GM23338 (cell line): Measurements from ENCODE around the gene GPR61. TPM values are rescaled to one million over a fixed set of nuclear protein-coding genes. Genes with fewer than 3 reads are reported as not detected.

Experiments used
- ATAC-seq: fragments of 200-7000 bp; cut with Tn5 transposase; 3 replicates; pipeline ENCODE4 v1.9.1; 2020
- DNase-seq: peaks from one replicate; pipeline ENCODE4 v3.0.0-alpha.2; 2015; ENCODE audit warnings: low spot score
- H2AFZ ChIP-seq: fragments of 200-600 bp; sonication (generic); 2 replicates; pipeline ENCODE4 v1.8.0; 2016; ENCODE audit warnings: antibody characterized with exemption, mild to moderate bottlenecking, moderate library complexity
- H3F3A ChIP-seq: fragments of 200-600 bp; sonication (generic); replicated peaks from 2 replicates; pipeline ENCODE4 v1.8.0; 2017; ENCODE audit warnings: antibody characterized with exemption, mixed run types, low read depth
- H3K27ac ChIP-seq: fragments of 200-600 bp; sonication (generic); 2 replicates; pipeline ENCODE4 v1.6.1; 2016; ENCODE audit warnings: low read depth
- H3K27me3 ChIP-seq: fragments of 200-600 bp; sonication (generic); 2 replicates; pipeline ENCODE4 v1.8.0; 2016; ENCODE audit warnings: mild to moderate bottlenecking, mixed run types, moderate library complexity; ENCODE audit not compliant: insufficient read depth
- H3K36me3 ChIP-seq: fragments of 200-600 bp; sonication (generic); 2 replicates; pipeline ENCODE4 v1.8.0; 2016; ENCODE audit warnings: mild to moderate bottlenecking; ENCODE audit not compliant: insufficient read depth
- H3K4me1 ChIP-seq: fragments of 200-600 bp; sonication (generic); 2 replicates; pipeline ENCODE4 v1.8.0; 2016; ENCODE audit warnings: mild to moderate bottlenecking, moderate library complexity; ENCODE audit not compliant: insufficient read depth
- H3K4me2 ChIP-seq: fragments of 200-600 bp; sonication (generic); 2 replicates; pipeline ENCODE4 v1.7.1; 2017; ENCODE audit warnings: mixed run types
- H3K4me3 ChIP-seq: fragments of 200-600 bp; sonication (generic); 2 replicates; pipeline ENCODE4 v1.6.1; 2016; ENCODE audit warnings: mixed run types
- H3K79me2 ChIP-seq: fragments of 200-600 bp; sonication (generic); replicated peaks from 2 replicates; pipeline ENCODE4 v1.8.0; 2017; ENCODE audit warnings: mild to moderate bottlenecking; ENCODE audit not compliant: insufficient read depth
- H3K9me2 ChIP-seq: fragments of 200-600 bp; sonication (generic); 2 replicates; pipeline ENCODE4 v1.8.0; 2017; ENCODE audit not compliant: insufficient read depth
- H4K20me1 ChIP-seq: fragments of 200-600 bp; sonication (generic); replicated peaks from 2 replicates; pipeline ENCODE4 v1.8.0; 2017; ENCODE audit warnings: mild to moderate bottlenecking; ENCODE audit not compliant: insufficient read depth
- H3K27ac Mint-ChIP-seq: 2 replicates; pipeline ENCODE4 v1.8.0; 2020; ENCODE audit warnings: inconsistent platforms, mild to moderate bottlenecking, moderate library complexity, mixed read lengths
- H3K27me3 Mint-ChIP-seq: 3 replicates; pipeline ENCODE4 v1.8.0; 2022; ENCODE audit warnings: low read depth, mild to moderate bottlenecking, moderate library complexity, mixed read lengths, inconsistent platforms; ENCODE audit not compliant: insufficient read depth, poor library complexity
- H3K36me3 Mint-ChIP-seq: 3 replicates; pipeline ENCODE4 v1.8.0; 2021; ENCODE audit warnings: low read depth, mild to moderate bottlenecking, inconsistent platforms, moderate library complexity, mixed read lengths
- H3K4me1 Mint-ChIP-seq: 3 replicates; pipeline ENCODE4 v1.8.0; 2020; ENCODE audit warnings: mild to moderate bottlenecking, inconsistent platforms, mixed read lengths
- H3K4me3 Mint-ChIP-seq: 3 replicates; pipeline ENCODE4 v1.8.0; 2021; ENCODE audit warnings: moderate library complexity, mild to moderate bottlenecking, inconsistent platforms, mixed read lengths
- H3K9me3 Mint-ChIP-seq: 3 replicates; pipeline ENCODE4 v1.8.0; 2020; ENCODE audit warnings: moderate library complexity, mild to moderate bottlenecking, inconsistent platforms, mixed read lengths
- CREB1 ChIP-seq: fragments of 250-450 bp; sonication (Bioruptor Pico); IDR thresholded peaks from 2 replicates; pipeline ENCODE4 v1.5.0; 2020; ENCODE audit warnings: low read depth, mild to moderate bottlenecking, moderate library complexity
- EZH2 ChIP-seq: fragments of 200-600 bp; sonication (generic); IDR thresholded peaks from one replicate; pipeline ENCODE4 v1.8.0; 2017; ENCODE audit warnings: antibody characterized with exemption, mild to moderate bottlenecking, low read depth; ENCODE audit not compliant: unreplicated experiment
- EZH2phosphoT487 ChIP-seq: fragments of 200-600 bp; sonication (generic); IDR thresholded peaks from one replicate; pipeline ENCODE4 v1.8.1; 2018; ENCODE audit warnings: antibody characterized with exemption; ENCODE audit not compliant: unreplicated experiment
- JUNB ChIP-seq: IDR thresholded peaks from one replicate; pipeline ENCODE4 v1.6.1; 2016; ENCODE audit warnings: antibody characterized with exemption; ENCODE audit not compliant: unreplicated experiment
- POLR2AphosphoS5 ChIP-seq: IDR thresholded peaks from 2 replicates; pipeline ENCODE4 v1.6.1; 2016; ENCODE audit warnings: antibody characterized with exemption, low read depth
- STAT1 ChIP-seq: IDR thresholded peaks from one replicate; pipeline ENCODE4 v1.6.1; 2016; ENCODE audit warnings: antibody characterized with exemption; ENCODE audit not compliant: unreplicated experiment
- ZNF114 ChIP-seq: fragments of 250-450 bp; sonication (Bioruptor Pico); IDR thresholded peaks from 2 replicates; pipeline ENCODE4 v1.5.0; 2020; ENCODE audit warnings: mild to moderate bottlenecking, moderate library complexity
- polyA plus RNA-seq: library from polyadenylated mRNA; unstranded; fragments of >200 nt; fragmentation: Nextera tagmentation; extraction: Ambion mirVana; gene quantifications from 2 replicates; pipeline ENCODE4 v1.2.1, GENCODE V29; 2016
- total RNA-seq: library from RNA; depleted of rRNA; stranded (reverse); fragments of >200 nt; shearing (Covaris generic); gene quantifications from 2 replicates; pipeline ENCODE4 v1.2.3, GENCODE V29; 2014
- TF ChIP-seq, protein P1 (sequence below), 2 experiments: fragments of 200-600 bp in 1 of 2; sonication (generic) in 1 of 2; conservative IDR thresholded peaks; 2 replicates each; pipeline versions ENCODE4 v1.5.1 to v1.6.1; 2016 to 2017; ENCODE audit warnings: antibody characterized with exemption in 2 of 2, low read depth in 2 of 2, mild to moderate bottlenecking in 2 of 2, moderate library complexity in 1 of 2
- TF ChIP-seq, protein P2 (sequence below): fragments of 250-450 bp; sonication (Bioruptor Pico); IDR thresholded peaks from 2 replicates; pipeline ENCODE4 v1.5.0; 2020; ENCODE audit warnings: mild to moderate bottlenecking, moderate library complexity

GPR61 gene
- total and polyA plus RNA-seq, 2 experiments from 2014 or later = 0.13 TPM; not detected in 1

DNA sequence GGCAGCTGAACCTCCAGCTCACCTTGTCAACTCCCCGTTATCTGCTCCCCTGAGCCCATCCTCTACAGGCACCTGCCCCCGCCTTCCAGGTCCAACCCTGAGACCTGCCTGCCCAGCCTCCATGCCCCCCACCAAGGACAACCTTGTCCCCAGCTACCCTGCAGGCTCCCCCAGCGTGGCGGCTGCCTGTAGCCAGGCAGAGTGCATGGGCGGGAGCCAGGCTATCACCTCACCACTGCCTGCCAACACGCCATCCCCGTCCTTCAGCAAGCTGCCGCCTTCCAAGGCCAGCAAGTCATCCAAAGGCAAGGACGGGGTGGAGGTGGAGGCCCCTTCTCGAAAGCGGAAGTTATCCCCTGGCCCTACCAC is 48.8 kb upstream of the GPR61 start:
- Mint-ChIP-seq H3K36me3 (peaks cover 22% of the 10 kb centered on the region; the same call in 2 of the 3 replicates), H3K27me3 (peaks cover 14% of the 10 kb centered on the region), H3K27ac (no peak overlapping the region), H3K9me3 (no peaks in the 10 kb centered on the region), H3K4me3 (no peak overlapping the region), H3K4me1 (peaks cover 6% of the 10 kb centered on the region)
- no peaks in the 10 kb centered on the region; the same call in 1 of the 2 replicates for H3F3A ChIP-seq
- no peaks in the 10 kb centered on the region for H3K9me2 ChIP-seq
- no peak overlapping the region for H2AFZ ChIP-seq
- H3K4me3 ChIP-seq = no peak overlapping the region
- no peak overlapping the region for H3K27ac ChIP-seq
- H3K79me2 ChIP-seq = no peaks in the 10 kb centered on the region
- no peaks in the 10 kb centered on the region for H3K27me3 ChIP-seq
- H3K4me2 ChIP-seq = no peak overlapping the region
- no peaks in the 10 kb centered on the region; the same call in 1 of the 2 replicates for H3K4me1 ChIP-seq
- ATAC-seq (no peak), DNase-seq (no peak)
- H4K20me1 ChIP-seq = no peaks in the 10 kb centered on the region
- TF ChIP-seq CREB1 (CRISPR knock-in tag) (no peak), ZNF114 (CRISPR knock-in tag) (no peak), STAT1 (no peak), POLR2AphosphoS5 (no peak), EZH2 (no peak), EZH2phosphoT487 (no peak), JUNB (no peak)
- TF ChIP-seq, protein P1, sequence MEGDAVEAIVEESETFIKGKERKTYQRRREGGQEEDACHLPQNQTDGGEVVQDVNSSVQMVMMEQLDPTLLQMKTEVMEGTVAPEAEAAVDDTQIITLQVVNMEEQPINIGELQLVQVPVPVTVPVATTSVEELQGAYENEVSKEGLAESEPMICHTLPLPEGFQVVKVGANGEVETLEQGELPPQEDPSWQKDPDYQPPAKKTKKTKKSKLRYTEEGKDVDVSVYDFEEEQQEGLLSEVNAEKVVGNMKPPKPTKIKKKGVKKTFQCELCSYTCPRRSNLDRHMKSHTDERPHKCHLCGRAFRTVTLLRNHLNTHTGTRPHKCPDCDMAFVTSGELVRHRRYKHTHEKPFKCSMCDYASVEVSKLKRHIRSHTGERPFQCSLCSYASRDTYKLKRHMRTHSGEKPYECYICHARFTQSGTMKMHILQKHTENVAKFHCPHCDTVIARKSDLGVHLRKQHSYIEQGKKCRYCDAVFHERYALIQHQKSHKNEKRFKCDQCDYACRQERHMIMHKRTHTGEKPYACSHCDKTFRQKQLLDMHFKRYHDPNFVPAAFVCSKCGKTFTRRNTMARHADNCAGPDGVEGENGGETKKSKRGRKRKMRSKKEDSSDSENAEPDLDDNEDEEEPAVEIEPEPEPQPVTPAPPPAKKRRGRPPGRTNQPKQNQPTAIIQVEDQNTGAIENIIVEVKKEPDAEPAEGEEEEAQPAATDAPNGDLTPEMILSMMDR (conservative IDR thresholded peaks at IDR 0.05; ENCODE audit: low read depth in 2 of 2) = no peak
- TF ChIP-seq, protein P2, sequence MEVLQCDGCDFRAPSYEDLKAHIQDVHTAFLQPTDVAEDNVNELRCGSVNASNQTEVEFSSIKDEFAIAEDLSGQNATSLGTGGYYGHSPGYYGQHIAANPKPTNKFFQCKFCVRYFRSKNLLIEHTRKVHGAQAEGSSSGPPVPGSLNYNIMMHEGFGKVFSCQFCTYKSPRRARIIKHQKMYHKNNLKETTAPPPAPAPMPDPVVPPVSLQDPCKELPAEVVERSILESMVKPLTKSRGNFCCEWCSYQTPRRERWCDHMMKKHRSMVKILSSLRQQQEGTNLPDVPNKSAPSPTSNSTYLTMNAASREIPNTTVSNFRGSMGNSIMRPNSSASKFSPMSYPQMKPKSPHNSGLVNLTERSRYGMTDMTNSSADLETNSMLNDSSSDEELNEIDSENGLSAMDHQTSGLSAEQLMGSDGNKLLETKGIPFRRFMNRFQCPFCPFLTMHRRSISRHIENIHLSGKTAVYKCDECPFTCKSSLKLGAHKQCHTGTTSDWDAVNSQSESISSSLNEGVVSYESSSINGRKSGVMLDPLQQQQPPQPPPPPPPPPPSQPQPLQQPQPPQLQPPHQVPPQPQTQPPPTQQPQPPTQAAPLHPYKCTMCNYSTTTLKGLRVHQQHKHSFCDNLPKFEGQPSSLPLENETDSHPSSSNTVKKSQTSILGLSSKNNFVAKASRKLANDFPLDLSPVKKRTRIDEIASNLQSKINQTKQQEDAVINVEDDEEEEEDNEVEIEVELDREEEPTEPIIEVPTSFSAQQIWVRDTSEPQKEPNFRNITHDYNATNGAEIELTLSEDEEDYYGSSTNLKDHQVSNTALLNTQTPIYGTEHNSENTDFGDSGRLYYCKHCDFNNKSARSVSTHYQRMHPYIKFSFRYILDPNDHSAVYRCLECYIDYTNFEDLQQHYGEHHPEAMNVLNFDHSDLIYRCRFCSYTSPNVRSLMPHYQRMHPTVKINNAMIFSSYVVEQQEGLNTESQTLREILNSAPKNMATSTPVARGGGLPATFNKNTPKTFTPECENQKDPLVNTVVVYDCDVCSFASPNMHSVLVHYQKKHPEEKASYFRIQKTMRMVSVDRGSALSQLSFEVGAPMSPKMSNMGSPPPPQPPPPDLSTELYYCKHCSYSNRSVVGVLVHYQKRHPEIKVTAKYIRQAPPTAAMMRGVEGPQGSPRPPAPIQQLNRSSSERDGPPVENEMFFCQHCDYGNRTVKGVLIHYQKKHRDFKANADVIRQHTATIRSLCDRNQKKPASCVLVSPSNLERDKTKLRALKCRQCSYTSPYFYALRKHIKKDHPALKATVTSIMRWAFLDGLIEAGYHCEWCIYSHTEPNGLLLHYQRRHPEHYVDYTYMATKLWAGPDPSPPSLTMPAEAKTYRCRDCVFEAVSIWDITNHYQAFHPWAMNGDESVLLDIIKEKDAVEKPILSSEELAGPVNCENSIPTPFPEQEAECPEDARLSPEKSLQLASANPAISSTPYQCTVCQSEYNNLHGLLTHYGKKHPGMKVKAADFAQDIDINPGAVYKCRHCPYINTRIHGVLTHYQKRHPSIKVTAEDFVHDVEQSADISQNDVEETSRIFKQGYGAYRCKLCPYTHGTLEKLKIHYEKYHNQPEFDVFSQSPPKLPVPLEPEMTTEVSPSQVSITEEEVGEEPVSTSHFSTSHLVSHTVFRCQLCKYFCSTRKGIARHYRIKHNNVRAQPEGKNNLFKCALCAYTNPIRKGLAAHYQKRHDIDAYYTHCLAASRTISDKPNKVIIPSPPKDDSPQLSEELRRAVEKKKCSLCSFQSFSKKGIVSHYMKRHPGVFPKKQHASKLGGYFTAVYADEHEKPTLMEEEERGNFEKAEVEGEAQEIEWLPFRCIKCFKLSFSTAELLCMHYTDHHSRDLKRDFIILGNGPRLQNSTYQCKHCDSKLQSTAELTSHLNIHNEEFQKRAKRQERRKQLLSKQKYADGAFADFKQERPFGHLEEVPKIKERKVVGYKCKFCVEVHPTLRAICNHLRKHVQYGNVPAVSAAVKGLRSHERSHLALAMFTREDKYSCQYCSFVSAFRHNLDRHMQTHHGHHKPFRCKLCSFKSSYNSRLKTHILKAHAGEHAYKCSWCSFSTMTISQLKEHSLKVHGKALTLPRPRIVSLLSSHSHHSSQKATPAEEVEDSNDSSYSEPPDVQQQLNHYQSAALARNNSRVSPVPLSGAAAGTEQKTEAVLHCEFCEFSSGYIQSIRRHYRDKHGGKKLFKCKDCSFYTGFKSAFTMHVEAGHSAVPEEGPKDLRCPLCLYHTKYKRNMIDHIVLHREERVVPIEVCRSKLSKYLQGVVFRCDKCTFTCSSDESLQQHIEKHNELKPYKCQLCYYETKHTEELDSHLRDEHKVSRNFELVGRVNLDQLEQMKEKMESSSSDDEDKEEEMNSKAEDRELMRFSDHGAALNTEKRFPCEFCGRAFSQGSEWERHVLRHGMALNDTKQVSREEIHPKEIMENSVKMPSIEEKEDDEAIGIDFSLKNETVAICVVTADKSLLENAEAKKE (CRISPR knock-in tag) = no peak
- no peaks in the 10 kb centered on the region for H3K36me3 ChIP-seq
